HG03097 (cell line): ENCODE measurements around the gene FLT1.

Source experiments
- ATAC-seq: cut with Tn5 transposase; IDR thresholded peaks from one replicate; pipeline ENCODE4 v1.9.1; 2021; ENCODE audit not compliant: unreplicated experiment, low FRiP score

The FLT1 gene

DNA sequence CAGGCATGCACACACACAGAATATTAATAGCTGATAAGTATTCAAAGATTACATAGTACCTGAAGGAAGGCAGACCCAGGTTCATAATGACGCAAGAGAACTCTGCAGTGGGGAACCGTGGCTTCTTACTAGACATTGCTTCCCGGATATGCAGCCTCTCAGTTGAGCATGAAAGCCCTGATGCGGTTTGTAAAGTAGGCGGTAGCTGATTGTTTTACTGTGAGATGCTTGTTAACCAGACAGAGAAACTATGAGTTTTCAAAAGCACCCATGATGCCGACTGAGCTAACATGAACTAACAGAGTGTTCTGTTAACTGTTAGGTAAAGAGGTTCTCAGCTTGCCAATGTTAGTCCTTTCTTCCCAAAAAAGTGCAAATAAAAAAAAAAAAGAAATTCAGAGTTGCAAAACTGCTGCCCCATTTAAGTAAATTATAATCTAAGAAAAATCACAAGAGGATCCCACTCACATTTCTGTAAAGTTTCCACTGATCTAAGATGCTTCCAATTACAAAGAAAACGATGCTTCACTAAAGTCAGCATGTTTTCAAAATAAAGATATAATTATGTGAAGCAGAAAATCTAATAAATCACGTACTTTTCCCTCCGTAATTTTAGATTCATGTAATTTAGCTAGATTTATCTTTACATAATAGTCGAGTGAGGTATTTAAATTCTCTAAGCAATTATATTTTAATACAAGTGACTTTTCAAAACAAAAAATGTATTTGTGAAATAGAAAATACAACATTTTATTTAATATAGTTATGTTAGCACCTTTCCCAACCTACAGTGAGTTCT, 2.2 kb downstream of the FLT1 start:
- no peak for ATAC-seq

DNA sequence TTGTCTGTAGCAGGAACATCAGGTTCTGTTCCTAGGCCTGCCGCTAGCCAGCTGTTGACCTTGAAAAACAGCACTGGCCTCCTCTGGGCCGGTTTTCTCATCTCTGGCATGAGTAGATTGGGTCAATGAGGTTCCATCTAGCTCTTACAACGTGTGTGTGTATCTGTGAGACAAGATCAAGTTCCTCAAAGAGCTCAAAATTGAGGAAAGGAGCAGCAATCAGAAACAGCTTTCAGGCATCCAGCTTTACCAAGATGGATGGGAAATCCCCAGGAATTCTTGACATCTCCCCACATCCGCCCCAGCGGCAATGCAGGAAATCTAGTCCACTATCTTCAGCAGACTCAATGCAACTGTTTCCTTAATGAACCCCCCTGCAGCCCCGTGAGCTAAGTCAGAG, 4.9 kb downstream of the FLT1 start:
- ATAC-seq = no peak

- no peak for ATAC-seq
Observed at GRCh38 chr13:28489524-28489931, 5.4 kb downstream of the FLT1 start.

- ATAC-seq = no peak
Observed at GRCh38 chr13:28488376-28489005, 6.4 kb downstream of the FLT1 start.

DNA sequence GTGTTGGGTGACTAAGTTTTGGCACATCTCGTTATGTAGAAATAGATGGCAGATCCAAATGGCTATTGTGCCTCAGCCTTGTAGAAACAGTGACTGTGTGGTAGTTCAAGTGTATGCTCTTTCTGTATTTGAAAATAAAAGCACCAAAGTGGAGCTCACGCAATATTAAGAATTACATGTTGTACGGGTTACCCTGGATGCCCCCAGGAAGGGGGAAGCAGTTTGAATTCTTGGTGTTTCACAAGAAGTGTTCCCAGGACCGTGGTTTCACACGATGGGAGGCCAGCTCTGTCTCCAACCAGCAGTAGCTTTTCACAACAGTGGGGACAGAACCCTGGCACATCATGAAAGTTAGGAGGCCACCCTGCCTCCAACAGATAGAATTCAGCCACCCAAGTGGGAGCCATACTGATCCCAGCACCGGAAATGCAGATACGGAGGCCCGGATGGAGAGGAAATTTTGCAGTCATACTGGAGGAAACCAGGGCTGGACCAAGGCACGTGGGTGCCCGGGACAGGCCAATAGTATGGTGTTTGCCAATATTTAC, 8.9 kb downstream of the FLT1 start:
- ATAC-seq = no peak

DNA sequence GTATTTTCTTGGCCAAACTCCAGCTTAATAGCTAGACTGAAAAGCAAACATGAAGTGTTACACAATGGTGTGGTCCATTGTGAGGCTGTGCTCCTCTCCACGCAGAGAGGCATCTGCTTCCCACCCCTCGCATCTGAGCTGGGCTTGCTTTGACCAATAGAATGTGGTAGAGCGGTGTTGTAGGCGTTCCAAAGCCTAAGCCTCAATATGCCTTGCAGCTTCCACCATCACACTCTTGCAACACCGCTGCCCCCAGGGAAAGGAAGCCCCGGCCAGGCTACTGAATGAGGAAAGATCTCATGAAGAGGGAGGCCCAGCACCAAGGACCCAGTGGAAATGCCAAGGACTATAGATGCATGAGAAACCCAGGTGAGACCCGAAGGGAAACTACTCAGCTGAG, 9.4 kb downstream of the FLT1 start:
- no peak for ATAC-seq

DNA sequence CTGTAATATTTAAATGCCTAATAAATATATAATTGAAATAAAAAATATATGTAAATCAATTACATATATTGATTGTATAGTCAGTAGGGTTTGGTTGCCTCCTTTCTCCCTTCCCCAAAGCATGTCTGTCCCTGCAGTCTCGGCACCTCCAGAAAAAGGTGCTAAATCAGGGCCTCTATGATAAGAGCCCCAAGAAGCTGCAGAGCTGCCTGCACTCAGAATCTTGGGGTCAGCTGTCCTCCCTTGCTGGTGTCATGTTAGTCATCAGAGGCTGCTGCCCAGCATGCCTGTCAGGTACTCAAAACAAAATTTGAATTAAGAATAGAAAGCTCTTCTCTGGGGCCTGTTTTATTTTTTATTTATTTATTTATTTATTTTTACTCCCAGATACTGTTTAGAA, 9.8 kb downstream of the FLT1 start:
- ATAC-seq = no peak

- no peak for ATAC-seq
Observed at GRCh38 chr13:28483313-28483931, 11.5 kb downstream of the FLT1 start.

- no peak for ATAC-seq
Observed at GRCh38 chr13:28479005-28479404, 15.9 kb downstream of the FLT1 start.

DNA sequence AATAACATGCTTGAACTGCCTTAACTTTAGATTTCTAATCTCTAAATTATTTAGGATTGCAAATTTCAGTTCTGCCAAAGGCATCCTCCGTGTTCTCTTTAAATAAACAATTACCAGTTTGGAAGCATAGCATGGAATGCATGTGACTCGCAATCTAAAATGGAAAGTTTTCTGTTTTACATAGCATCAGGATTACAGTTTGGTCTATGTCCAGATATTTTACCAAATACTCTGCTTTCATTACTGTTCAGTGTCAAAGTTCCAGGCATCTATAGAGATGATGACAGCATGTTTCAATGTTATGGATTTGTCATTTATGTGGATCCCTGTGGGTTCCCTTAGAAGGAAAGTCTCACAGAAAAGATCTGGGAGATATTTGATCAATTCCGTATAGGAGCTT, 16.8 kb downstream of the FLT1 start:
- no peak for ATAC-seq

DNA sequence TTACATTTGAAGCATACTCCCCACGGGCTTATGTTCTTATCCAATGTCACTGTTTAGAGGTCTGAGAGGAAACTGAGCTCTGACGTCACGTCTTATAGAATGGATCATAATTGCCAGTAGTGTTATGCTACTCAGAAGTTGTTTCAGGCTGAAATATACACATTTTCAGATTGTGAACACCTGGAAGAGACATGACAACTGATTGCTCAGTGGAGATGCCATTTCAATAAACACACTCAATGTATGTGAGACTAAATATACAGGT, 17.3 kb downstream of the FLT1 start:
- ATAC-seq = no peak

GRCh38 chr13:28476919-28477708, 17.8 kb downstream of the FLT1 start:
- ATAC-seq = no peak

- no peak for ATAC-seq
Observed at GRCh38 chr13:28475916-28476725, 18.8 kb downstream of the FLT1 start.

DNA sequence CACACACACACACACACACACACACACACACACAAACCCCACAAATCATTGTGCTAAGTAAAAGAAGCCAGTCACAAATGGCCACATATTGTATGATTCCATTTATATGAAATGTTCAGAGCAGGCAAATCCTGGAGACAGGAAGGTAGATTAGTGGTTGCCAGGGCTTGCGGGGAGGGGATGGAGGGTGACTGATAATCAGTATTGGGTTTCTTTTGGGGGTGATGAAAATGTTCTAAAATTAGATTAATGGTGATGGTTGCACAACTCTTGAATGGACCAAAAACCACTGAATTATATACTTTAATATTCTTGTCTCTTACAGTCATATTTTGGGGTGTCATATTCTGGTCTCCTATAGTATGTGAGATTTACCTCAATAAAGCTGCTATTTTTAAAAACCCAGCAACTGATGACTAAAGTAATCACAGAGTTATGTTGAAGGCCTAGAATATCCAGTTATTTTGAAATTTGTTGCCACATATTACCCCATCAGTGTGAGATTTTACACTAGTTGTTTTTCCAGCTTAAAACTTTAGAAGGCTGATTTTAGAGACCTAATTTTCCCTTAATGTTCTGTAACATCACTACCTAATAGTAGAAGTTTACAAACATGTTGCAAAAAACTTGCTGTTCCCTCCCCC, 20.3 kb downstream of the FLT1 start:
- no peak for ATAC-seq

DNA sequence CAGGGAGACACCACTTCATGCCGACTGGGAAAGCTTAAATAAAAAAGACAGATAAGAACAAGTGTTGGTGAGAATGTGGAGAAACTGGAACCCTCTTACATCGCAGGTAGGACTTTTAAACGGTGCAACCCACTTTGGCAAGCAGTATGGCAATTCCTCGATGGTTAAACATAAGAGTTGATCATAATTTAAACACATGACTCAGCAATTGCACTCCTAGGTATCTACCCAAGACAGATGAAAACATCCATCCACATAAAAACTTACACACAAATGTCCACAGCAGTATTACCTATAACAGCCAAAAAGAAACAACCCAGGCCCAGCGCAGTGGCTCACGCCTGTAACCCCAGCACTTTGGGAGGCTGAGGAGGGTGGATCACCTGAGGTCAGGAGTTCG, 21.9 kb downstream of the FLT1 start:
- ATAC-seq = no peak

DNA sequence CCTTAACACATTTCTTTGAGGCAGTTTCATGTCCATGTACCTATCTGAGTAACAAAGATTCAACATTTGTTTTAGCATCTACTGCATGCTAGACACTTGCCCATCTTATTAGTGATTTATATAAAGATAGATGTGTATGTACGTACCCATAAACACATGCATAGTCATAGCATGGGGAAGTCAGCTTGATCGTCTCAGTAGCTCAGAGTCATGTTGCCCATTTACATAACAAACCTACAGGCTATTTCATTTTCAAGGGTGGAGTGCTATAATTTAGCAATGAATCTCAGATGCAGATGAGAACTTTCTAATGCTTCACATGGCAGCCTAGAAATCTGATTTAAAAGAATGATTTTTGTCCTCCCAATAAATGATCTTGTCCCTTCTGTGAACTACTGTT, 23.5 kb downstream of the FLT1 start:
- ATAC-seq = no peak

DNA sequence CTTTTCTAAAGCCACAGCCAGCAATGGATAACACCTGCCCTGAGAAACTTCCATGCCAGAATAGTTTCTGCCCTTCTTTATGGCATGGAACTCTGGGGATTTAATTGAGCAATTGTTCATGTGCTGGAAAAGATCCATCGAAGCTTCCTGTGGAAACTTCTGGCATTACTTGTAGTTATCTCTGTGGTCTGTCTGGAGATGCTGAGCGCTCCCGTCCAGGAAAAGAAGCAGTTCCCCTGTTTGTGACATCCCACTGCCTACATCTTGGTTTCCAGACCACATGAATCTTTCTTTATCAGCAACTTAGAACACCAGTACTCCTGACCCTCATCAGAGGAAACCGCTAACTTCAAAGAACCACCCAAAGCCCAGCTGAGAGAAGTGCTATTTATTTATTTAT, 24.6 kb downstream of the FLT1 start:
- ATAC-seq = no peak

DNA sequence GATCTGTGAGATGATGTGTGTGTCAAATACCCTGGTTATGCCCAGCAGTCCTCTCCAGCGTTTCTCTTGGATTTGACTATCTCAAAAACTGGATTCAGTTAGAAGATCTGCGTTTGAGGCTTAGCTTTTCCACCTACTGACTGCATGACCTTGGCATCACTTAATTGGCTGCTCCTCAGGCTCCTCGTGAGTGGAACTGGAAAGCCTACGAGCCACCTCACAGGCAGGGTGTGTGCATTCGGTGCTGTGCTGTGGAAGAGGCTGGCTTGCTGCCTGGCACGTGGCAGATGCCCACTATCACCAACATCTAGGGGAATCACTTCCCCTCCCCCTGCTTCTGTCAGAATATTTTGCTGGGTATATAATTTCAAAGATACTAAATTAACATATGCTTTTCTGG, 25.6 kb downstream of the FLT1 start:
- ATAC-seq = no peak

DNA sequence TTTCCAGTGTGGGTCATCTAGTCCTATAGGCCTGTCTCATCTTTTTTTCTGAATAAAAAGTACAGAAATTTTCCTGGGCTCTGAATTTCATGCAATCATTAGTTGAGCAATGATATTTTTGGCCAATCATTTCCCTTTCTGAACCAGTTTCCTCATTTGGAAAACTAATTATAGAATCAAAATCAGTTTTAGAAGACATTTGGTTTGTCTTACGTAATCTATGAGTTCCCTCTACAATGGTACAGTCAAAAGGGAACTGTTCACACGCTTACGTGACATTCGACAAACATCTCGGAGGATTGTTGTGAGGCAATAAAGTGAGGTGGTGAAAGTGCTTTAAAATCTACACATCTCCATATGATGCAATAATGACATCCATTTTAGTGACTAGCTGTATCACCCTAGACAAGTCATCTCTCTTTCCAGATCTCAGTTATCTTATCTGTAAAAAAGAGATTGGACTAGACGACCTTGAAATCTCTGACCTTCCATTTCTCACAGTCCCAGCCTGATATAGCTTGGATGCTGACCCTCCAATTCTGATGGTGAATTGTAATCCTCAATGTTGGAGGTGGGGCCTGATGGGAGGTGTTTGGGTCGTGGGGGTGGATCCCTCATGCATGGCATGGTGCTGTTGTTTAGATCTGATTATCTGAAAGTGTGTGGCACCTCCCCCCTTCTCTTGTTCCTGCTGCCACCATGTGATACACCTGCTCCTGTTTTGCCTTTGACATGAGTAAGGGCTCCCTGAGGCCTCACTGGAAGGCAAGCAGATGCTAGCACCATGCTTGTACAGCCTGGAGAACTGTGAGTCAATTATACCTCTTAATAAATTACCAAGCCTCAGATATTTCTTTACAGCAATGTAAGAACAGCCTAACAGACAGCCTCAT, 26.7 kb downstream of the FLT1 start:
- no peak for ATAC-seq
